HG03439 (cell line): ENCODE data around the gene PCDHB10.
"Not testable (repeated sequence)": the region's sequence is repeated elsewhere in the genome, so short reads cannot be mapped to it uniquely, and the experiment has no call there.

ENCODE experiments used
- ATAC-seq: cut with Tn5 transposase; IDR thresholded peaks from one replicate; pipeline ENCODE4 v1.9.1; 2021; ENCODE audit warnings: mild to moderate bottlenecking, moderate library complexity; ENCODE audit not compliant: unreplicated experiment

The PCDHB10 gene

DNA sequence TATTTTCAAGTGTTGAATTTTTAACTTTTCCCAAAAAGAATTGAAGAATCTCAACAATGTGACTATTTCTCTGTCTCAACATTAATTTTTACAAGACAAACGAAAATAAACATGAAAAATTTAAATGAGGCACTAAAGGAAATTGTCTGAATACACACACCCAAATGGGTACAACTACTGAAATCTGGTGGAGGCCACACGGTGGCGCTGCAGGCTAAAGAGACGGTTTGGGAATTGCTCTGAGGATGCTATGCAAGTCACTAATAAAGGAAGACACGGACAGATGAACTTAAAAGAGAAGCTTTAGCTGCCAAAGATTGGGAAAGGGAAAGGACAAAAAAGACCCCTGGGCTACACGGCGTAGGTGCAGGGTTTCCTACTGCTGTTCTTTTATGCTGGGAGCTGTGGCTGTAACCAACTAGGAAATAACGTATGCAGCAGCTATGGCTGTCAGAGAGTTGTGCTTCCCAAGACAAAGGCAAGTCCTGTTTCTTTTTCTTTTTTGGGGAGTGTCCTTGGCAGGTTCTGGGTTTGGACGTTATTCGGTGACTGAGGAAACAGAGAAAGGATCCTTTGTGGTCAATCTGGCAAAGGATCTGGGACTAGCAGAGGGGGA lies at the start of gene PCDHB10:
Gene PCDHB10 (plus strand): TSS at position 244 of the 616 bp plus-strand sequence. CDS start 200 bp downstream, at position 444.
- no peak for ATAC-seq

DNA sequence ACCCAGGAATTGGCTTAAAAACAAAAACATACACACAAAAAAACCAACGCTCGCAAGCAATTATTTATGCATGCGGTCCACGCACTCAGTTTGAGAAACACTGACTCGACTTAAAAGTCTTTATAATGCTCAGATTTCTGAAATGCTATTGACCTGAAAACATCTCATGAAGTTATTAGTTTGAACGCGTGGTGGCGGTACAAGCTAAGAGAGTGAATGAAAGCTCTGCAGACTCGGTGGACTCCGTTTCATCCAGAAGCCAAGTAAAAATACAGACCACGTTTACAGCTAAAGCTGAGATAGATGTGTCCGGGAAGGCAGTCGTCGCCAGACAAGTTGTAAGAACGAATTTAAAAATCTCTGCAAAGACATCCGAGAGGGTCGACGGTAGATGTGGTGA lies 42.3 kb upstream of the PCDHB10 start, which contains the start of gene PCDHB6:
Gene PCDHB6 (plus strand): TSS at position 246 of the 400 bp plus-strand sequence. CDS start 201 bp downstream, outside the sequence.
- ATAC-seq: no peak

- ATAC-seq: no peak
These were observed 41.7 kb upstream of the PCDHB10 start for GRCh38 chr5:141150224-141150992.

GRCh38 chr5:141150993-141151325 lies 41.2 kb upstream of the PCDHB10 start:
- ATAC-seq: no peak

DNA sequence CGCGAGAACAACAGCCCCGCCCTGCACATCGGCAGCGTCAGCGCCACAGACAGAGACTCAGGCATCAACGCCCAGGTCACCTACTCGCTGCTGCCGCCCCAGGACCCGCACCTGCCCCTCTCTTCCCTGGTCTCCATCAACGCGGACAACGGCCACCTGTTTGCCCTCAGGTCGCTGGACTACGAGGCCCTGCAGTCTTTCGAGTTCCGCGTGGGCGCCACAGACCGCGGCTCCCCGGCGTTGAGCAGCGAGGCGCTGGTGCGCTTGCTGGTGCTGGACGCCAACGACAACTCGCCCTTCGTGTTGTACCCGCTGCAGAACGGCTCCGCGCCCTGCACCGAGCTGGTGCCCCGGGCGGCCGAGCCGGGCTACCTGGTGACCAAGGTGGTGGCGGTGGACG lies 40.5 kb upstream of the PCDHB10 start:
- not testable (repeated sequence) for ATAC-seq

- ATAC-seq: not testable (repeated sequence)
These were observed 40.1 kb upstream of the PCDHB10 start for GRCh38 chr5:141152096-141152495.

DNA sequence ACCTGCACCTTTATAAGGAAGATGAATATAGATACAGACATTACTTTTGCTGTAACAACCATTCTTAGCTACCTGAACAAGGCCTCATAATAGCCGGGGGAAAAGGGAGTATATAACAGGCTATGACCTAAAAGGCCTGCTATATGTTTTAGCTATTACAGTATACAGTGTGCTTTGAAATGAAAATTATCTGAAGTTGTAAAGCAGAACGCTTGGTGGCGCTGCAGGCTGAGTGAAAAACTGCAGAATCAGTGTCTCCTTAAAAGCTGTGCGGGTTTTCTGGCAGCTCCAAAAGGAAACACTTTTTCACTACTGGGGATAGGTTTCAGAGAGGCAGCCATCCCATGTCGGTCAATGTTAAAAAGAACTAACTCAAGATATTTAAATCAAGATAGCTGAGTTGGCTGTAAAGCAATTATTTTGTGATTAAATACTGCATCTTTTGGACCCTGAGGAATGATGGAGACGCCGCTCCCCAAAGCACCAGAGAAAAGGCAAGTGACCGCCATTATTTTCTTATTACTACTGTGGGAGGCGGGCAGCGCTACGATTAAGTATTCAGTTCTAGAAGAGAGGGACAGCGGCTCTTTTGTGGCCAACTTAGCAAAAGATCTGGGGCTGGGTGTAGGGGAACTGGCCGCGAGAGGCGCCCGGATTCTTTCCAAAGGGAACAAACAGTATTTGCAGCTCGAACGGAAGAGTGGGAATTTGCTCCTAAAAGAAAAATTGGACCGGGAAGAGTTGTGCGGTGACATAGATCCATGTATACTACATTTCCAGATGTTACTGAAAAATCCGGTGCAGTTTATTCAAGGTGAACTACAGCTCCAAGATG lies 36.4 kb upstream of the PCDHB10 start:
- ATAC-seq: no peak

- not testable (repeated sequence) for ATAC-seq
These were observed 34.8 kb upstream of the PCDHB10 start for GRCh38 chr5:141157356-141157755.

DNA sequence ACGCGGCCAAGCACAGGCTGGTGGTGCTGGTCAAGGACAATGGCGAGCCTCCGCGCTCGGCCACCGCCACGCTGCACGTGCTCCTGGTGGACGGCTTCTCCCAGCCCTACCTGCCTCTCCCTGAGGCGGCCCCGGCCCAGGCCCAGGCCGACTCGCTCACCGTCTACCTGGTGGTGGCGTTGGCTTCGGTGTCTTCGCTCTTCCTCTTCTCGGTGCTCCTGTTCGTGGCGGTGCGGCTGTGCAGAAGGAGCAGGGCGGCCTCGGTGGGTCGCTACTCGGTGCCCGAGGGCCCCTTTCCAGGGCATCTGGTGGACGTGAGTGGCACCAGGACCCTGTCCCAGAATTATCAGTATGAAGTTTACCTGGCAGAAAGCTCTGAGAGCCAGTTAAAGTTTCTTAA lies 34.3 kb upstream of the PCDHB10 start:
- ATAC-seq: not testable (repeated sequence)

DNA sequence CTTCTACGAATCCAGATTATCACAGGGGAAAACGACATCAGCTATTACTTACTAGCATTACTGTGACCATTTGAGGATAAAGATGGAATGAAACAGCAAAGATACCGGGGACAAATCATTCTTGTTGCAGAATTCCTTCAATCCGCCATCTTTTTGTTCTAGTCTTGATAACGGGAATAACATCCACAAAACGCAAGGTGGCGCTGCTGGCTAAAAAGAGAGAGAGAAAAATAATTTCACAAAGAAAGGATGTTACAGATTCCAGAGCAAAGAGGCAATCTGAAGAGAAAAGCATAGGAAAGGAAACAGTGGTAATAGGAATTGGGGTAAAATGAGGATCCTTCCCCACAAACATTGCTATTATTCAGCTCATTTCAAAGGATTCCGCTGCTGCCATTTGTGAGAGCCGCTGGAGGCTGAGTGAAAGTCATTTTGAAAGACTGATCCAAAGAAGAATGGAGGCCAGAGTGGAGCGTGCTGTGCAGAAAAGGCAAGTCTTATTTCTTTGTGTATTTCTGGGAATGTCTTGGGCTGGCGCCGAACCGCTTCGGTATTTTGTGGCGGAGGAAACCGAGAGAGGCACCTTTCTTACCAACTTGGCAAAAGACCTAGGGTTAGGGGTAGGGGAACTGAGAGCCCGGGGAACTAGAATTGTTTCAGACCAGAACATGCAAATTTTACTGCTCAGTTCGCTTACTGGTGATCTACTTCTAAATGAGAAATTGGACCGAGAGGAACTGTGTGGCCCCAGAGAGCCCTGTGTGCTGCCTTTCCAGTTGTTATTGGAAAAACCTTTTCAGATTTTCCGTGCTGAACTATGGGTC lies 19.6 kb upstream of the PCDHB10 start, which contains the start of gene PCDHB7:
Gene PCDHB7 (plus strand): TSS at position 264 of the 824 bp plus-strand sequence. CDS start 192 bp downstream, at position 456.
- ATAC-seq: no peak

- ATAC-seq: not testable (repeated sequence)
These were observed 17.7 kb upstream of the PCDHB10 start for GRCh38 chr5:141174291-141175104.

- no peak for ATAC-seq
These were observed 16.2 kb upstream of the PCDHB10 start for GRCh38 chr5:141175933-141176332.

DNA sequence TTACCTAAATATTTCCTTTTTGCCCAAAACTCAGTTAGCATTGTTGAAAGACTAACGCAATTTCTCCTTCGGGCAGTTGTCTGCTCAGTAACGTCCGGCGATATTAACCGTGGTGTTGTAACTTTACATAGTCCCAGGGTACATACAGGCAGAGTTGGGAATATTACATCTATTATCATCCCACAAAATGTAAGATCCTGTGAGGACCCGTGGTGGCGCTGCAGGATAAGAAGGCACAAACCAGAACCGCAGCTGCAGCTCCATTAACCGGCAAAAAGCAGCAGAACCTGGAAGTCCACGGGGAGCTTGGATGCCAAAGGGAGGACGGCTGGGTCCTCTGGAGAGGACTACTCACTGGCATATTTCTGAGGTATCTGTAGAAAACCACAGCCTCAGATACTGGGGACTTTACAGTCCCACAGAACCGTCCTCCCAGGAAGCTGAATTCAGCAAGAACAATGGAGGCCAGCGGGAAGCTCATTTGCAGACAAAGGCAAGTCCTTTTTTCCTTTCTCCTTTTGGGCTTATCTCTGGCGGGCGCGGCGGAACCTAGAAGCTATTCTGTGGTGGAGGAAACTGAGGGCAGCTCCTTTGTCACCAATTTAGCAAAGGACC lies 14.5 kb upstream of the PCDHB10 start, which contains the start of gene PCDHB8:
Gene PCDHB8 (plus strand): TSS at position 214 of the 615 bp plus-strand sequence. CDS start 245 bp downstream, at position 459.
- not testable (repeated sequence) for ATAC-seq

- ATAC-seq: not testable (repeated sequence)
These were observed 12.8 kb upstream of the PCDHB10 start for GRCh38 chr5:141179371-141179770.

- not testable (repeated sequence) for ATAC-seq
These were observed 12.3 kb upstream of the PCDHB10 start for GRCh38 chr5:141179876-141180275.

DNA sequence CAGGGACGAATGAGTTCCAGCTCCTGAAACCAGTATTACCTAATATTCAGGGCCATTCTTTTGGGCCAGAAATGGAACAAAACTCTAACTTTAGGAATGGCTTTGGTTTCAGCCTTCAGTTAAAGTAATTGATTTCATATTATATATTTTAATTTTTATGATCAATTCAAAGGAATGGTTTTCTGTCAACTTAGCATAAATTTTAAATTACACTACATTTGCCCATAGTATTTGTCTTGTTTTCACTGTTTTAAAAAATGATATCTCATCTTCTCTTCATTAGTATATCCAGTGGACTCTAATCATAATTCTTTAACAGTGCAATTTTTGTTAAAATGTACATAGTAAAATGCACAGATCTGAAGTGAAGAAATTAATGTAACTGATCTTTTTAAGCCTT lies 11.8 kb upstream of the PCDHB10 start:
- ATAC-seq: no peak

GRCh38 chr5:141182248-141182647 lies 9.9 kb upstream of the PCDHB10 start, which contains the start of gene PCDHB16:
Gene PCDHB16, plus strand, starts transcription at chr5:141182387. Its CDS starts 173 bp downstream, at chr5:141182560.
- no peak for ATAC-seq

GRCh38 chr5:141184117-141184855 lies 7.9 kb upstream of the PCDHB10 start:
- not testable (repeated sequence) for ATAC-seq
